ENCODE data around the gene ALDH1L1.

The ALDH1L1 gene

GRCh38 chr3:126053949-126054569 is 126.3 kb downstream of the ALDH1L1 start:
- DNase-seq (ENCODE audit: low spot score): no peak
